GM21737 (cell line): Measurements from ENCODE around the gene RACGAP1.

ENCODE experiments used
- ATAC-seq: cut with Tn5 transposase; IDR thresholded peaks from one replicate; pipeline ENCODE4 v1.9.1; 2021; ENCODE audit warnings: mild to moderate bottlenecking, moderate library complexity; ENCODE audit not compliant: unreplicated experiment

The RACGAP1 gene

GRCh38 chr12:49971141-49971540 is 54.2 kb downstream of the RACGAP1 start:
- ATAC-seq, result no peak

- no peak for ATAC-seq
These were observed 54.6 kb downstream of the RACGAP1 start for GRCh38 chr12:49970658-49971057.

GRCh38 chr12:49969651-49970429 is 55.5 kb downstream of the RACGAP1 start:
- ATAC-seq, result no peak

- no peak for ATAC-seq
These were observed 56.3 kb downstream of the RACGAP1 start for GRCh38 chr12:49969027-49969426.

- ATAC-seq, result no peak
These were observed 56.8 kb downstream of the RACGAP1 start for GRCh38 chr12:49968471-49968870.

- no peak for ATAC-seq
These were observed 57.5 kb downstream of the RACGAP1 start for GRCh38 chr12:49967777-49968250.

- ATAC-seq, result peak; percentile 70
These were observed 58.1 kb downstream of the RACGAP1 start for GRCh38 chr12:49967042-49967776.

- ATAC-seq, result no peak
These were observed 58.7 kb downstream of the RACGAP1 start for GRCh38 chr12:49966511-49967041.

- ATAC-seq, result no peak
These were observed 59.5 kb downstream of the RACGAP1 start for GRCh38 chr12:49965836-49966235.

- no peak for ATAC-seq
These were observed 60.3 kb downstream of the RACGAP1 start for GRCh38 chr12:49964849-49965624.

GRCh38 chr12:49963976-49964815 is 61.1 kb downstream of the RACGAP1 start:
- ATAC-seq, result no peak

- ATAC-seq, result no peak
These were observed 62.2 kb downstream of the RACGAP1 start for GRCh38 chr12:49962861-49963765.

- ATAC-seq, result no peak
These were observed 63.1 kb downstream of the RACGAP1 start for GRCh38 chr12:49961993-49962764.

- no peak for ATAC-seq
These were observed 64.0 kb downstream of the RACGAP1 start, which contains the start of gene AQP5 for GRCh38 chr12:49961111-49961922. TSS of gene AQP5 (plus strand) at chr12:49961872. CDS start at chr12:49962018, 146 bp downstream.

- ATAC-seq, result no peak
These were observed 64.7 kb downstream of the RACGAP1 start for GRCh38 chr12:49960474-49961110.

- no peak for ATAC-seq
These were observed 65.4 kb downstream of the RACGAP1 start for GRCh38 chr12:49959685-49960473.
